HEK293T (cell line): ENCODE measurements around the gene ACY1.

Experiments
- CTCF ChIA-PET: fragments of 350-600 bp; formaldehyde crosslinking; extraction: SDS; loops from one replicate; lab custom pipeline; 2021; ENCODE audit warnings: antibody characterized with exemption, inconsistent platforms; lab: Yijun Ruan, JAX
- POLR2A ChIA-PET: fragments of 350-600 bp; formaldehyde crosslinking; extraction: SDS; loops from one replicate; lab custom pipeline; 2020; ENCODE audit warnings: antibody characterized with exemption, inconsistent platforms; lab: Yijun Ruan, JAX
- DNase-seq: peaks from one replicate; pipeline ENCODE4 v3.0.0; 2012; ENCODE audit warnings: mixed read lengths; ENCODE audit errors: extremely low spot score
- ARNT ChIP-seq: fragments of 450-650 bp; IDR thresholded peaks from 2 replicates; pipeline ENCODE4 v1.6.1; 2017; ENCODE audit warnings: mild to moderate bottlenecking
- BHLHE40 ChIP-seq: fragments of 450-650 bp; IDR thresholded peaks from 2 replicates; pipeline ENCODE4 v1.6.1; 2016; ENCODE audit warnings: mild to moderate bottlenecking, moderate library complexity, borderline replicate concordance
- CTBP1 ChIP-seq: fragments of 450-650 bp; IDR thresholded peaks from 2 replicates; pipeline ENCODE4 v1.6.1; 2016; ENCODE audit warnings: borderline replicate concordance
- ELF4 ChIP-seq: fragments of 450-650 bp; IDR thresholded peaks from 2 replicates; pipeline ENCODE4 v1.6.1; 2017; ENCODE audit warnings: antibody characterized with exemption
- FOXA1 ChIP-seq: fragments of 450-650 bp; IDR thresholded peaks from 2 replicates; pipeline ENCODE4 v1.6.1; 2016; ENCODE audit warnings: mild to moderate bottlenecking
- FOXK2 ChIP-seq: fragments of 450-650 bp; IDR thresholded peaks from 2 replicates; pipeline ENCODE4 v1.6.1; 2016; ENCODE audit warnings: mild to moderate bottlenecking
- FOXM1 ChIP-seq: fragments of 450-650 bp; IDR thresholded peaks from 2 replicates; pipeline ENCODE4 v1.6.1; 2017; ENCODE audit warnings: mild to moderate bottlenecking, borderline replicate concordance
- HDGF ChIP-seq: fragments of 450-650 bp; IDR thresholded peaks from 2 replicates; pipeline ENCODE4 v1.6.1; 2017; ENCODE audit warnings: antibody characterized with exemption, borderline replicate concordance
- L3MBTL2 ChIP-seq: fragments of 450-650 bp; conservative IDR thresholded peaks from 2 replicates; pipeline ENCODE4 v1.6.1; 2016; ENCODE audit warnings: mild to moderate bottlenecking
- LEF1 ChIP-seq: fragments of 450-650 bp; IDR thresholded peaks from 2 replicates; pipeline ENCODE4 v1.6.1; 2017; ENCODE audit warnings: mild to moderate bottlenecking, borderline replicate concordance
- NFRKB ChIP-seq: fragments of 450-650 bp; IDR thresholded peaks from 2 replicates; pipeline ENCODE4 v1.6.1; 2016; ENCODE audit warnings: mild to moderate bottlenecking, moderate library complexity
- PKNOX1 ChIP-seq: fragments of 450-650 bp; IDR thresholded peaks from 2 replicates; pipeline ENCODE4 v1.6.1; 2016
- SP1 ChIP-seq: fragments of 450-650 bp; IDR thresholded peaks from 2 replicates; pipeline ENCODE4 v1.6.1; 2017
- SUZ12 ChIP-seq: fragments of 450-650 bp; IDR thresholded peaks from 2 replicates; pipeline ENCODE4 v1.6.1; 2016; ENCODE audit warnings: mild to moderate bottlenecking
- TARDBP ChIP-seq: fragments of 450-650 bp; IDR thresholded peaks from 2 replicates; pipeline ENCODE4 v1.6.1; 2016
- ZNF384 ChIP-seq: fragments of 450-650 bp; IDR thresholded peaks from 2 replicates; pipeline ENCODE4 v1.6.1; 2016

ACY1 gene

GRCh38 chr3:51943451-51944391, 39.6 kb upstream of the ACY1 start:
- no peak for DNase-seq
- CTCF ChIA-PET: interaction anchor here (1.2 to 2.8 kb wide), 2 partner anchors 8 to 29 kb away, joined by 3 to 21 read pairs; partner anchors contain the start of genes ABHD14A and ABHD14B
- POLR2A ChIA-PET: interaction anchor here (1.1 to 3.1 kb wide), 9 partner anchors 8 to 57 kb away, joined by 3 to 52 read pairs (median 7); partner anchors contain the start of genes ABHD14A, ABHD14B, PCBP4 and RPL29
- TF ChIP-seq ELF4: no peak
- no peak for TF ChIP-seq LEF1
- TF ChIP-seq TARDBP: no peak
- TF ChIP-seq FOXK2: no peak
- no peak for TF ChIP-seq ZNF384
- no peak for TF ChIP-seq CTBP1
- TF ChIP-seq PKNOX1: no peak
- TF ChIP-seq ARNT: no peak
- no peak for TF ChIP-seq SP1
- TF ChIP-seq FOXM1: no peak
- no peak for TF ChIP-seq SUZ12
- no peak for TF ChIP-seq NFRKB
- no peak for TF ChIP-seq BHLHE40
- TF ChIP-seq FOXA1: no peak
- no peak for TF ChIP-seq L3MBTL2
- no peak for TF ChIP-seq HDGF

- CTCF ChIA-PET: interaction anchor here (0.7 kb wide), 1 partner anchor 32 kb away, joined by 3 read pairs; no protein-coding TSS in a partner anchor
- TF ChIP-seq ZNF384 (no peak), L3MBTL2 (no peak)
- POLR2A ChIA-PET: interaction anchor here (1.3 to 2.6 kb wide), 4 partner anchors 24 to 51 kb away, joined by 3 to 14 read pairs (median 5); partner anchors contain the start of genes ABHD14B and RPL29
- DNase-seq: no peak
Observed at GRCh38 chr3:51944451-51945021, 38.8 kb upstream of the ACY1 start.

GRCh38 chr3:51945031-51945840, 38.1 kb upstream of the ACY1 start:
- DNase-seq: no peak
- POLR2A ChIA-PET: interaction anchor here (1.3 to 2.6 kb wide), 5 partner anchors 23 to 51 kb away, joined by 3 to 14 read pairs (median 5); partner anchors contain the start of genes ABHD14B and RPL29
- TF ChIP-seq LEF1 (no peak), SUZ12 (no peak), ZNF384 (no peak), BHLHE40 (no peak), FOXK2 (no peak), TARDBP (no peak), FOXA1 (no peak), NFRKB (no peak), PKNOX1 (no peak), HDGF (no peak), SP1 (no peak), ELF4 (no peak)
- CTCF ChIA-PET: interaction anchor here (0.7 kb wide), 1 partner anchor 33 kb away, joined by 3 read pairs; no protein-coding TSS in a partner anchor

- POLR2A ChIA-PET: interaction anchor here (1.3 to 2.3 kb wide), 3 partner anchors 23 to 47 kb away, joined by 3 to 7 read pairs (median 5); no protein-coding TSS in a partner anchor
- no peak for DNase-seq
- CTCF ChIA-PET: no interaction called here
- TF ChIP-seq L3MBTL2: no peak
- TF ChIP-seq PKNOX1: no peak
- TF ChIP-seq SP1: no peak
- no peak for TF ChIP-seq HDGF
- TF ChIP-seq SUZ12: no peak
- TF ChIP-seq NFRKB: no peak
- no peak for TF ChIP-seq ELF4
- no peak for TF ChIP-seq CTBP1
- no peak for TF ChIP-seq TARDBP
- no peak for TF ChIP-seq BHLHE40
- TF ChIP-seq FOXA1: no peak
- no peak for TF ChIP-seq ARNT
Observed at GRCh38 chr3:51945926-51946705, 37.2 kb upstream of the ACY1 start.

- ChIA-PET POLR2A (interaction anchor here (1.7 kb wide), 1 partner anchor 46 kb away, joined by 5 read pairs; no protein-coding TSS in a partner anchor), CTCF (no interaction called here)
- no peak for TF ChIP-seq FOXK2
- TF ChIP-seq SUZ12: no peak
- no peak for TF ChIP-seq CTBP1
- no peak for TF ChIP-seq FOXA1
- no peak for TF ChIP-seq HDGF
- TF ChIP-seq PKNOX1: no peak
- no peak for TF ChIP-seq ELF4
- TF ChIP-seq L3MBTL2: no peak
- TF ChIP-seq FOXM1: no peak
- no peak for TF ChIP-seq ZNF384
- TF ChIP-seq SP1: no peak
- no peak for TF ChIP-seq BHLHE40
- no peak for TF ChIP-seq TARDBP
- TF ChIP-seq ARNT: no peak
- no peak for TF ChIP-seq NFRKB
- TF ChIP-seq LEF1: no peak
- no peak for DNase-seq
Observed at GRCh38 chr3:51946796-51947195, 36.5 kb upstream of the ACY1 start.
